Measurements from ENCODE around the gene MRPL9.

GRCh38 chr1:151739590-151740355 is 23.5 kb downstream of the MRPL9 start:
- TF ChIP-seq CTCF (IDR thresholded peaks at IDR 0.05 in 4 of 5, conservative IDR thresholded peaks at IDR 0.05 in 1 of 5) (no peak), POLR2A (IDR thresholded peaks at IDR 0.05) (no peak)

Measured in gastrocnemius medialis (tissue), 4 donors.